ENCODE measurements around the gene NPC1L1.

GRCh38 chr7:44541876-44542610 is 913 bp upstream of the NPC1L1 start:
- no peak for TF ChIP-seq CTCF (IDR thresholded peaks at IDR 0.05)
- TF ChIP-seq POLR2A (IDR thresholded peaks at IDR 0.05): no peak
